Fibroblast of lung (primary cell): ENCODE data around the gene C19orf81.

Experiments used
- CTCF ChIP-seq, 2 donors: IDR thresholded peaks in 1 of 2; conservative IDR thresholded peaks in 1 of 2; 1 replicate in 1 of 2; 2 replicates in 1 of 2; pipeline ENCODE4 v1.5.1; 2011 to 2012; ENCODE audit warnings: low read length in 2 of 2, control low read depth in 1 of 2, inconsistent platforms in 1 of 2, low read depth in 1 of 2, mild to moderate bottlenecking in 1 of 2
- EZH2 ChIP-seq: IDR thresholded peaks from 2 replicates; pipeline ENCODE4 v1.5.1; 2012; ENCODE audit warnings: low read length, control low read depth, mild to moderate bottlenecking; ENCODE audit errors: missing control alignments

GRCh38 chr19:50688766-50689165 is 39.5 kb downstream of the C19orf81 start:
- TF ChIP-seq CTCF (conservative IDR thresholded peaks at IDR 0.05 in 1 of 2, IDR thresholded peaks at IDR 0.05 in 1 of 2; ENCODE audit: low read depth in 1 of 2, low read length in 2 of 2) (no peak), EZH2 (no peak)
